Thyroid gland (tissue), 4 donors: Measurements from ENCODE around the gene SUSD4.

ENCODE experiments used
- POLR2A ChIP-seq, 2 donors: fragments of 450-650 bp; IDR thresholded peaks; one replicate each; pipeline ENCODE4 v1.6.1; 2017; ENCODE audit warnings: antibody characterized with exemption in 2 of 2, mild to moderate bottlenecking in 2 of 2, moderate library complexity in 1 of 2
- TF ChIP-seq, protein P1 (sequence below), 6 experiments: fragments of 200-600 bp in 3 of 6; fragments of 450-650 bp in 3 of 6; sonication (generic) in 3 of 6; IDR thresholded peaks; one replicate each; pipeline ENCODE4 v1.5.1; 2016 to 2019; ENCODE audit warnings: antibody characterized with exemption in 6 of 6, mild to moderate bottlenecking in 2 of 6, inconsistent platforms in 1 of 6, moderate library complexity in 1 of 6

- TF ChIP-seq, protein P1, sequence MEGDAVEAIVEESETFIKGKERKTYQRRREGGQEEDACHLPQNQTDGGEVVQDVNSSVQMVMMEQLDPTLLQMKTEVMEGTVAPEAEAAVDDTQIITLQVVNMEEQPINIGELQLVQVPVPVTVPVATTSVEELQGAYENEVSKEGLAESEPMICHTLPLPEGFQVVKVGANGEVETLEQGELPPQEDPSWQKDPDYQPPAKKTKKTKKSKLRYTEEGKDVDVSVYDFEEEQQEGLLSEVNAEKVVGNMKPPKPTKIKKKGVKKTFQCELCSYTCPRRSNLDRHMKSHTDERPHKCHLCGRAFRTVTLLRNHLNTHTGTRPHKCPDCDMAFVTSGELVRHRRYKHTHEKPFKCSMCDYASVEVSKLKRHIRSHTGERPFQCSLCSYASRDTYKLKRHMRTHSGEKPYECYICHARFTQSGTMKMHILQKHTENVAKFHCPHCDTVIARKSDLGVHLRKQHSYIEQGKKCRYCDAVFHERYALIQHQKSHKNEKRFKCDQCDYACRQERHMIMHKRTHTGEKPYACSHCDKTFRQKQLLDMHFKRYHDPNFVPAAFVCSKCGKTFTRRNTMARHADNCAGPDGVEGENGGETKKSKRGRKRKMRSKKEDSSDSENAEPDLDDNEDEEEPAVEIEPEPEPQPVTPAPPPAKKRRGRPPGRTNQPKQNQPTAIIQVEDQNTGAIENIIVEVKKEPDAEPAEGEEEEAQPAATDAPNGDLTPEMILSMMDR (IDR thresholded peaks at IDR 0.05) = no peak
- TF ChIP-seq POLR2A (IDR thresholded peaks at IDR 0.05) = no peak
Measured at GRCh38 chr1:223212441-223212840, 151.5 kb downstream of the SUSD4 start.
